HepG2 (cell line): ENCODE measurements around the gene FMNL2. TPM values are rescaled to one million over a fixed set of nuclear protein-coding genes. Genes with fewer than 3 reads are reported as not detected.

ENCODE experiments used
- ATF5 ChIP-seq: sonication (generic); formaldehyde crosslinking; IDR thresholded peaks from 2 replicates; pipeline ENCODE4 v1.4.0; 2020; ENCODE audit warnings: mild to moderate bottlenecking, low read depth, missing genetic modification reagents
- CEBPG ChIP-seq: IDR thresholded peaks from 2 replicates; pipeline ENCODE4 v1.6.1; 2016
- CHD4 ChIP-seq: fragments of 200-600 bp; sonication (generic); IDR thresholded peaks from 2 replicates; pipeline ENCODE4 v1.7.0; 2017; ENCODE audit warnings: mild to moderate bottlenecking, low read length, borderline replicate concordance
- GATAD2A ChIP-seq: IDR thresholded peaks from 2 replicates; pipeline ENCODE4 v1.6.1; 2016
- HDAC2 ChIP-seq: sonication (generic); formaldehyde crosslinking; IDR thresholded peaks from 2 replicates; pipeline ENCODE4 v1.4.0; 2020; ENCODE audit warnings: missing genetic modification reagents
- HOXA7 ChIP-seq: sonication (generic); formaldehyde crosslinking; IDR thresholded peaks from 2 replicates; pipeline ENCODE4 v1.8.1; 2022; ENCODE audit warnings: mild to moderate bottlenecking, missing genetic modification reagents, moderate library complexity
- MAF1 ChIP-seq: sonication (generic); formaldehyde crosslinking; IDR thresholded peaks from 2 replicates; pipeline ENCODE4 v1.5.0; 2020; ENCODE audit warnings: missing genetic modification reagents, borderline replicate concordance
- MXD1 ChIP-seq: sonication (generic); formaldehyde crosslinking; IDR thresholded peaks from 2 replicates; pipeline ENCODE4 v1.4.0; 2020; ENCODE audit warnings: mild to moderate bottlenecking, missing genetic modification reagents
- MXD3 ChIP-seq: IDR thresholded peaks from 2 replicates; pipeline ENCODE4 v1.6.1; 2016; ENCODE audit warnings: mild to moderate bottlenecking, missing biosample characterization, missing genetic modification reagents
- POLR2AphosphoS5 ChIP-seq: IDR thresholded peaks from 2 replicates; pipeline ENCODE4 v1.6.1; 2012; ENCODE audit warnings: low read depth, low read length
- SATB2 ChIP-seq: sonication (generic); formaldehyde crosslinking; IDR thresholded peaks from 2 replicates; pipeline ENCODE4 v1.5.0; 2020; ENCODE audit warnings: missing genetic modification reagents
- SCMH1 ChIP-seq: sonication (generic); formaldehyde crosslinking; IDR thresholded peaks from 2 replicates; pipeline ENCODE4 v1.9.0; 2021; ENCODE audit warnings: missing genetic modification reagents, mild to moderate bottlenecking, borderline replicate concordance
- SMARCE1 ChIP-seq: fragments of 450-650 bp; IDR thresholded peaks from 2 replicates; pipeline ENCODE4 v1.6.1; 2017; ENCODE audit warnings: borderline replicate concordance
- TEAD2 ChIP-seq: sonication (generic); formaldehyde crosslinking; IDR thresholded peaks from 2 replicates; pipeline ENCODE4 v1.9.0; 2021; ENCODE audit warnings: missing genetic modification reagents
- XRCC5 ChIP-seq: fragments of 200-400 bp; formaldehyde crosslinking; optimal IDR thresholded peaks from 2 replicates; pipeline ENCODE3; 2017; ENCODE audit warnings: mild to moderate bottlenecking, low read length
- ZNF12 ChIP-seq: sonication (generic); formaldehyde crosslinking; IDR thresholded peaks from 2 replicates; pipeline ENCODE4 v1.5.0; 2020; ENCODE audit warnings: missing genetic modification reagents
- ZNF335 ChIP-seq: sonication (generic); formaldehyde crosslinking; IDR thresholded peaks from 2 replicates; pipeline ENCODE4 v1.4.0; 2020; ENCODE audit warnings: missing genetic modification reagents
- ZNF350 ChIP-seq: sonication (generic); formaldehyde crosslinking; IDR thresholded peaks from 2 replicates; pipeline ENCODE4 v1.4.0; 2020; ENCODE audit warnings: mild to moderate bottlenecking, low read depth, missing genetic modification reagents, borderline replicate concordance
- ZNF563 ChIP-seq: sonication (generic); formaldehyde crosslinking; IDR thresholded peaks from 2 replicates; pipeline ENCODE4 v1.8.0; 2022; ENCODE audit warnings: mild to moderate bottlenecking, moderate library complexity, missing genetic modification reagents
- ZNF577 ChIP-seq: sonication (generic); formaldehyde crosslinking; IDR thresholded peaks from 2 replicates; pipeline ENCODE4 v1.4.0; 2020; ENCODE audit warnings: mild to moderate bottlenecking, low read depth, missing genetic modification reagents, borderline replicate concordance
- ZNF839 ChIP-seq: sonication (generic); formaldehyde crosslinking; IDR thresholded peaks from 2 replicates; pipeline ENCODE4 v1.4.0; 2020; ENCODE audit warnings: missing genetic modification reagents, mild to moderate bottlenecking, borderline replicate concordance
- ZSCAN5A ChIP-seq: sonication (generic); formaldehyde crosslinking; IDR thresholded peaks from 2 replicates; pipeline ENCODE4 v1.8.0; 2022; ENCODE audit warnings: mild to moderate bottlenecking, missing genetic modification reagents, borderline replicate concordance
- polyA plus RNA-seq, 8 experiments: library from polyadenylated mRNA; depleted of rRNA in 3 of 8; stranded (reverse) in 7 of 8; unstranded in 1 of 8; fragments of >200 nt; fragmentation: Illumina TruSeq in 4 of 8; extraction: Trizol in 4 of 8; gene quantifications; 2 replicates each; pipeline versions ENCODE4 v1.2.1 to v1.2.3, GENCODE V29; 2011 to 2016; ENCODE audit warnings: low read depth in 4 of 8, missing spikeins in 1 of 8, mixed read lengths in 1 of 8; ENCODE audit not compliant: insufficient read depth in 1 of 8
- total RNA-seq, 5 experiments: library from RNA; depleted of rRNA; stranded (reverse); fragments of >200 nt; fragmentation: Illumina TruSeq; extraction: Trizol; gene quantifications; 2 replicates each; pipeline ENCODE4 v1.2.3, GENCODE V29; 2016; ENCODE audit warnings: low read depth in 1 of 5
- TF ChIP-seq, protein P1 (sequence below): IDR thresholded peaks from 2 replicates; pipeline ENCODE4 v1.6.1; 2016
- TF ChIP-seq, protein P2 (sequence below): sonication (generic); formaldehyde crosslinking; conservative IDR thresholded peaks from 2 replicates; pipeline ENCODE4 v1.8.0; 2022; ENCODE audit warnings: mild to moderate bottlenecking, moderate library complexity, missing genetic modification reagents

The FMNL2 gene
- total and polyA plus RNA-seq, 2 of the 13 experiments (the other 11 are each of a cell fraction or from before 2014, with no cell fraction given), result 66.5 to 67.7 TPM

- TF ChIP-seq, protein P1, sequence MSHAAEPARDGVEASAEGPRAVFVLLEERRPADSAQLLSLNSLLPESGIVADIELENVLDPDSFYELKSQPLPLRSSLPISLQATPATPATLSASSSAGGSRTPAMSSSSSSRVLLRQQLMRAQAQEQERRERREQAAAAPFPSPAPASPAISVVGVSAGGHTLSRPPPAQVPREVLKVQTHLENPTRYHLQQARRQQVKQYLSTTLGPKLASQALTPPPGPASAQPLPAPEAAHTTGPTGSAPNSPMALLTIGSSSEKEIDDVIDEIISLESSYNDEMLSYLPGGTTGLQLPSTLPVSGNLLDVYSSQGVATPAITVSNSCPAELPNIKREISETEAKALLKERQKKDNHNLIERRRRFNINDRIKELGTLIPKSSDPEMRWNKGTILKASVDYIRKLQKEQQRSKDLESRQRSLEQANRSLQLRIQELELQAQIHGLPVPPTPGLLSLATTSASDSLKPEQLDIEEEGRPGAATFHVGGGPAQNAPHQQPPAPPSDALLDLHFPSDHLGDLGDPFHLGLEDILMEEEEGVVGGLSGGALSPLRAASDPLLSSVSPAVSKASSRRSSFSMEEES (CRISPR knock-in tag), result no peak
- TF ChIP-seq ZNF335 (CRISPR knock-in tag), result no peak
- TF ChIP-seq HDAC2 (CRISPR knock-in tag), result peak; percentile 32
- no peak for TF ChIP-seq XRCC5
- TF ChIP-seq POLR2AphosphoS5, result no peak
- no peak for TF ChIP-seq MAF1 (CRISPR knock-in tag)
- TF ChIP-seq HOXA7, result no peak
- TF ChIP-seq GATAD2A (CRISPR knock-in tag), result peak; percentile 80
- TF ChIP-seq ZNF577 (CRISPR knock-in tag), result no peak
- TF ChIP-seq ZNF12 (CRISPR knock-in tag), result 0 out of 2 replicates have a peak, but pooled peaks have one; percentile 41
- TF ChIP-seq ZNF350 (CRISPR knock-in tag), result no peak
- no peak for TF ChIP-seq MXD1 (CRISPR knock-in tag)
- TF ChIP-seq, protein P2, sequence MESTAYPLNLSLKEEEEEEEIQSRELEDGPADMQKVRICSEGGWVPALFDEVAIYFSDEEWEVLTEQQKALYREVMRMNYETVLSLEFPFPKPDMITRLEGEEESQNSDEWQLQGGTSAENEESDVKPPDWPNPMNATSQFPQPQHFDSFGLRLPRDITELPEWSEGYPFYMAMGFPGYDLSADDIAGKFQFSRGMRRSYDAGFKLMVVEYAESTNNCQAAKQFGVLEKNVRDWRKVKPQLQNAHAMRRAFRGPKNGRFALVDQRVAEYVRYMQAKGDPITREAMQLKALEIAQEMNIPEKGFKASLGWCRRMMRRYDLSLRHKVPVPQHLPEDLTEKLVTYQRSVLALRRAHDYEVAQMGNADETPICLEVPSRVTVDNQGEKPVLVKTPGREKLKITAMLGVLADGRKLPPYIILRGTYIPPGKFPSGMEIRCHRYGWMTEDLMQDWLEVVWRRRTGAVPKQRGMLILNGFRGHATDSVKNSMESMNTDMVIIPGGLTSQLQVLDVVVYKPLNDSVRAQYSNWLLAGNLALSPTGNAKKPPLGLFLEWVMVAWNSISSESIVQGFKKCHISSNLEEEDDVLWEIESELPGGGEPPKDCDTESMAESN (CRISPR knock-in tag), result no peak
- TF ChIP-seq CEBPG (CRISPR knock-in tag), result no peak
- TF ChIP-seq ZNF839 (CRISPR knock-in tag), result no peak
- no peak for TF ChIP-seq ZNF563 (CRISPR knock-in tag)
- TF ChIP-seq SATB2 (CRISPR knock-in tag), result no peak
- TF ChIP-seq TEAD2 (CRISPR knock-in tag), result no peak
- no peak for TF ChIP-seq ATF5
- TF ChIP-seq SCMH1 (CRISPR knock-in tag), result no peak
- TF ChIP-seq ZSCAN5A, result no peak; the same call in 1 of the 2 replicates
- TF ChIP-seq SMARCE1, result no peak
- no peak for TF ChIP-seq CHD4
- no peak for TF ChIP-seq MXD3 (CRISPR knock-in tag)
Observed at GRCh38 chr2:152481881-152482583, 147.1 kb downstream of the FMNL2 start (continued).
